Muscle layer of duodenum (tissue), 2 donors: ENCODE measurements around the gene L1CAM.

Source experiments
- H3K27ac ChIP-seq: one replicate; pipeline ENCODE4 v1.7.0; 2013; ENCODE audit warnings: mild to moderate bottlenecking, low read length
- H3K27me3 ChIP-seq: one replicate; pipeline ENCODE4 v1.7.0; 2013; ENCODE audit warnings: low read depth, mild to moderate bottlenecking, control low read depth, low read length
- H3K36me3 ChIP-seq, 2 donors: one replicate each; pipeline ENCODE4 v1.7.0; 2013; ENCODE audit warnings: low read length in 2 of 2, control low read depth in 1 of 2, mild to moderate bottlenecking in 1 of 2; ENCODE audit not compliant: insufficient read depth in 2 of 2, control insufficient read depth in 1 of 2
- H3K4me1 ChIP-seq, 2 donors: one replicate each; pipeline ENCODE4 v1.7.0; 2013; ENCODE audit warnings: low read length in 2 of 2, mild to moderate bottlenecking in 2 of 2, control low read depth in 1 of 2, moderate library complexity in 1 of 2; ENCODE audit not compliant: insufficient read depth in 2 of 2, control insufficient read depth in 1 of 2
- H3K4me3 ChIP-seq, 2 donors: one replicate each; pipeline ENCODE4 v1.7.0; 2013; ENCODE audit warnings: low read length in 2 of 2, low read depth in 1 of 2, mild to moderate bottlenecking in 1 of 2
- H3K9me3 ChIP-seq, 2 donors: one replicate each; pipeline ENCODE4 v1.7.0; 2013; ENCODE audit warnings: low read length in 2 of 2, control low read depth in 1 of 2, mild to moderate bottlenecking in 1 of 2; ENCODE audit not compliant: control insufficient read depth in 1 of 2
- donor health status: healthy.

Gene L1CAM

DNA sequence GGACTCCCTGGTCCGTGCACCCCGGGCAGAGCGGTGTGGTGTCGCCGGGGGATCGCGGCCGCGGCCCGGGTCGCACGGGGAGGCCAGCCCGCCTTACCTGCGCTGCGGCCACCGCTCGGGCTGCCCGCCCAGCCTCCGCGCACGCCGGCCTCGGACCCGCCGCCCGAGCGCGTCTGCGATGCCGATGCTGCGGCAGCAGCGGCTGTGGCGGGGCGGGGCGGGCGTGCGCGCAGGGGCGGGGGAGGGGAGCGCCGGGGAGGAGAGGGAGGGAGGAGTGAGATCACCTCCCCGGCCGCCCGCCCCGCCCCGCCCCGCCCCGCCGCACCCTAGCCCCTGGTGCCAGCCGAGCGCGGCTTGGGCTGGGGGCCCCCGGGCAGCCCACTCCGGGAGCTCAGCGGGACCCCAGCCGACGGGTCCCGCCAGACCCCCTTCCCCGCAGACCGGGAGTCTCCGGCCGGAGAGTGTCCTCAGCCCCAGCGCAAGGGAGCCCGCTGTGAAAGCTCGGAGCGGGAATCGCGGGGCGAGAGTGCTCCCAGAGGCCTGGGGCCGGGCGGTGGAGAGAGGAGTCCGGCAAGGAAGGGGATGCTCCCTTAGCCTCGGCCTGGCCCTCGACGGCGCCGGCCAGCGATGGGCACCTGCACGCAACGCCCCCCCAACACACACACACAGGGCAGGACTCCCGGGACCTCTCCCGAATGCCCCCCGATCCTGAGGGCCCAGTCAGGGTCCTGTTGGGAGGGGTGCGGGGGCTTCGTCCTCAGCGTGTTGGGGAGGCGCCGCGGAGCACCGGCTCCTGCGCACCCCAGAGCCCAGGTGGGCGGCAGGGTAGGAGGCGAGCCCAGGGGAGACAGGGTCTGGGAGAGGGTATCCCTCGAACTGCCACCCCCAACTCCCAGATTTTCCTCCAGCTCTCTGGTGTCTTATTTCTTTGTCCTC, at the start of gene L1CAM:
L1CAM (minus strand) TSS at position 206 of the 936 bp plus-strand sequence. CDS start 10,337 bp downstream, outside the sequence.
- H3K27me3 ChIP-seq = peaks cover 11% of the 10 kb centered on the region
- H3K27ac ChIP-seq = no peak within 1 kb of the TSS
- no peaks in the 10 kb centered on the region for H3K36me3 ChIP-seq
- H3K4me3 ChIP-seq = peak within 1 kb of the TSS in 1 of 2 donors; percentile 28
- peaks cover 0 to 3% of the 10 kb centered on the region in 2 donors for H3K4me1 ChIP-seq
- H3K9me3 ChIP-seq = no peaks in the 10 kb centered on the region

GRCh38 chrX:153935326-153935851, 49.4 kb upstream of the L1CAM start:
- H3K27me3 ChIP-seq = no peaks in the 10 kb centered on the region
- no peak overlapping the region for H3K27ac ChIP-seq
- H3K4me1 ChIP-seq = peaks cover 0 to 11% of the 10 kb centered on the region in 2 donors
- no peaks in the 10 kb centered on the region for H3K9me3 ChIP-seq
- H3K36me3 ChIP-seq = peaks cover 0 to 8% of the 10 kb centered on the region in 2 donors
- H3K4me3 ChIP-seq = peak overlapping the region in 1 of 2 donors; percentile 26

- Histone ChIP-seq H3K4me1 (peaks cover 0 to 11% of the 10 kb centered on the region in 2 donors), H3K9me3 (no peaks in the 10 kb centered on the region), H3K36me3 (peaks cover 0 to 10% of the 10 kb centered on the region in 2 donors), H3K4me3 (peak within 1 kb of the TSS; percentile 66 to 68), H3K27me3 (no peaks in the 10 kb centered on the region), H3K27ac (peak within 1 kb of the TSS; percentile 39)
Measured at GRCh38 chrX:153934762-153935325, 48.9 kb upstream of the L1CAM start, which contains the start of gene NAA10. Gene NAA10, minus strand, starts transcription at chrX:153935037. Its CDS starts 133 bp downstream, at chrX:153934904.

DNA sequence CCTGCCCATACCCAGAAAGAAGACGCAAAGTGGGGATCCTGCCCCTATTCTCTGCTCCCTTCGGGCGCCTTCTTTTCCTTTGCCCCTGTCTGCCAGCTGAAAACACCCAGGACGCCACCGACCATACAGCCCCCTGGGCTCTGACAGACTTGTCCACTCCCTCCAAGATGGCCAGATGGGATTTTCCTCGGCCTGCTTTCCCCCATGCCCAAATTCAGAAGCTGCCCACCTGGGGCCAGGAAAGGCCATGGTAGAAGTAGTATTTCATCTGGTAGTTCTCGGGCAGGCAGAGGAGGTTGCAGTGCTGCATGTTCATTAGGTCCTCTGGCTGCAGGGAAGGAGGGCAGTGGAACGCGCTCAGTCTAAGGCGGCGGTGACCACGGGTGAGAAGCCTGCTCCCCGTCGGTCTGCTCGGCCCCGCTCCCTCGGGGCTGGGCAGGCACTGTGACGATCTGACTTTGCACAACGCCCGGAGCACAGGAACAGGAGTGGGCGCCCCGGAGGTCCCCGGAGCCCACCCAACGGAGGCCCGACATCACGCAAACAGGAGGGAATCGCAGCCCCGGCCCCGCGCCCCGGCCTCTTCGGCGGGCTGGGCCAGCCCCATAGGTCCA, 48.3 kb upstream of the L1CAM start:
- H3K36me3 ChIP-seq = peaks cover 0 to 10% of the 10 kb centered on the region in 2 donors
- peak overlapping the region; percentile 39 for H3K27ac ChIP-seq
- H3K4me1 ChIP-seq = peaks cover 0 to 11% of the 10 kb centered on the region in 2 donors
- H3K4me3 ChIP-seq = peak overlapping the region; percentile 66 to 68
- no peaks in the 10 kb centered on the region for H3K9me3 ChIP-seq
- no peaks in the 10 kb centered on the region for H3K27me3 ChIP-seq

DNA sequence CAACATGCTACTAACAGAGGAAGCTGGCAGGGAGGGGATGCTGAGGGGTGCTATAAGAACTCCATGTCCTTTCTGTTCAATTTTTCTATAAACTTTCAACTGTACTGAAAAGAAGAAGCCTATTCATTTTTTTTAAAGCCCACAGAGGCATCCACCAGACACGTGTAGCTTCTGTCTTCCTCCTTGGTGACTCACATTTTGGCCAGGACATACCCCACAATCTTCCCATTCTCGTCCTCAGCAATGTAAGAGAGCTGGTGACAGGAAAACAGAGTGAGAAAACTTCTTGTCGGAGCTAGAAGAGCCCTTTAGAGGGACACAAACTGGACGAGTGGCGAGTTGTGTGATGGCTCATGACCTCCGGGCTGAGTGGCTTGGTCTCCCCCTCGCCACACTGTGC, 47.8 kb upstream of the L1CAM start:
- Histone ChIP-seq H3K4me3 (peak overlapping the region; percentile 66 to 68), H3K4me1 (peaks cover 0 to 16% of the 10 kb centered on the region in 2 donors), H3K36me3 (peaks cover 0 to 10% of the 10 kb centered on the region in 2 donors), H3K27me3 (no peaks in the 10 kb centered on the region), H3K27ac (no peak overlapping the region), H3K9me3 (no peaks in the 10 kb centered on the region)

GRCh38 chrX:153932220-153932915, 46.4 kb upstream of the L1CAM start:
- H3K4me1 ChIP-seq = peaks cover 0 to 17% of the 10 kb centered on the region in 2 donors
- H3K9me3 ChIP-seq = no peaks in the 10 kb centered on the region
- H3K4me3 ChIP-seq = no peak overlapping the region
- no peaks in the 10 kb centered on the region for H3K27me3 ChIP-seq
- peaks cover 0 to 10% of the 10 kb centered on the region in 2 donors for H3K36me3 ChIP-seq
- no peak overlapping the region for H3K27ac ChIP-seq

DNA sequence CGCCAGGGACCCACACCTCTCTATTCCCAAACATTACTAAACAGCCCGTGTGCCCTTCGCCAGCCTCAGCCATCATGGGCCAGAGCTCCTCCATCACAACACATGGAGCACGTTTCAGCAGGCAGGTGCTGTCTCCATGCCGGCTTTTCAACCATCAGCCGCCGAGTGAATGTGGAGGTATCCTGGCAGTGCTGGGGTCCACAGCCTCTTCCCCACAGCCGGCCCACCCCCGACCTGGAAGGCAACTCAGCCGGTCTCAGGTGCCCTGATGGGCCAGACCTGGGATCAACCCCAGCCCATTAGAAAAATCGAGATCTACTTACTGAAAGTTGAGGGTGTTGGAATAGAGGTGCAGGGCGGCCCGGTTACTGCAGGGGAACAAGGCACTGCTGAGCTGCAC, 45.8 kb upstream of the L1CAM start:
- Histone ChIP-seq H3K27ac (no peak overlapping the region), H3K4me1 (peaks cover 0 to 22% of the 10 kb centered on the region in 2 donors), H3K36me3 (peaks cover 0 to 10% of the 10 kb centered on the region in 2 donors)

GRCh38 chrX:153931151-153931550, 45.2 kb upstream of the L1CAM start:
- Histone ChIP-seq H3K4me1 (peaks cover 0 to 26% of the 10 kb centered on the region in 2 donors), H3K27me3 (no peaks in the 10 kb centered on the region), H3K36me3 (peaks cover 0 to 10% of the 10 kb centered on the region in 2 donors), H3K9me3 (no peaks in the 10 kb centered on the region), H3K27ac (no peak overlapping the region), H3K4me3 (no peak overlapping the region)

More for the DNA sequence above, 45.8 kb upstream of the L1CAM start:
- Histone ChIP-seq H3K9me3 (no peaks in the 10 kb centered on the region), H3K27me3 (no peaks in the 10 kb centered on the region), H3K4me3 (no peak overlapping the region)

DNA sequence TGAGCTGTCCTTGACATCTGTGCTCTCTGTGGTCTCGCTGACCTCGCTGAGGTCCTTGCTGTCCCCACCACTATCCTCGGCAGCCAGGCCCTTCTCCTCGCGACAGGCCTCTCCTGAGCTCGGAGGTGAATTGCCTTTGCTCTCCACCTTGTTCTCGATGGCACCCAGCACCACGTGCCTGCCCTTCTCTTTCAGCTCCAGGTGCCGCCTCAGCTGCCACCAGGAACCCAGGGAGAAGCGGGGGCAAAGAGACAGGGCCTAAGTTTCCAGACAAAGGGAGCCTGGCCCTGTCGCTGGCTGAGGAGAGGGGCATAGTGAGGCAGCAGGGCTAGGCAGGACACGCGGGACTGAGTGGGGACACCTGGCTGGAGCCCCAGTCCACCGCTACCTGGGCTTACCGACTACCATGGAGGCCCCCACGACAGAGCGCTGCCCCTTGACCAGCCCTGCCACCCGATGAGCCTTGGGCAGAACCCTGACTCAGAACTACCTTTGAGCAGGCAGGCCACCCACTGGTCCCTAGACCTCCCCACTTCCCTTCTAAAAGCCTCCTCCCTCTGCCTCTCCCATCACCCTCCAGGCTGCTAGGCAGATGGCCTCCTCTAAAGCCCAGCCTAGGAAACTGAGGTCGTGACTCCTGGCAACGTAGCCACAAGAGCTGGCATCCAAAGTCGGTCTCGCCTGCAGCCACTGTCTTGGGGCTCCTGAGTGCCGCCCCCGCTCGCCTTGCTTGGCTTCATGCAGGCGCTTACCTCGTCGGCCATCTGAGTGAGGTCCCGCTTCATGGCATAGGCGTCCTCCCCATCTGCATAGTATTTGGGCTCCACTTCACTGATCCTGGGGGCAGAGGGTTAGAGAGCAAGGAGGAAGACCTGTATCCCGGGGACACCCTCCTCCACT, 44.3 kb upstream of the L1CAM start:
- H3K27me3 ChIP-seq = no peaks in the 10 kb centered on the region
- H3K4me1 ChIP-seq = peaks cover 0 to 23% of the 10 kb centered on the region in 2 donors
- H3K36me3 ChIP-seq = peaks cover 0 to 10% of the 10 kb centered on the region in 2 donors
- H3K9me3 ChIP-seq = no peaks in the 10 kb centered on the region
- no peak overlapping the region for H3K4me3 ChIP-seq
- H3K27ac ChIP-seq = no peak overlapping the region

- Histone ChIP-seq H3K36me3 (peaks cover 0 to 10% of the 10 kb centered on the region in 2 donors), H3K27me3 (no peaks in the 10 kb centered on the region), H3K4me1 (peaks cover 0 to 23% of the 10 kb centered on the region in 2 donors), H3K4me3 (no peak overlapping the region), H3K27ac (no peak overlapping the region), H3K9me3 (no peaks in the 10 kb centered on the region)
Measured at GRCh38 chrX:153929576-153929975, 43.6 kb upstream of the L1CAM start.
